ENCODE results near the gene NEGR1. TPM values are rescaled to one million over a fixed set of nuclear protein-coding genes. Genes with fewer than 3 reads are reported as not detected.

The NEGR1 gene
- total and polyA plus RNA-seq, 10 donors, result 0.07 to 1.3 (median 0.54) TPM

DNA sequence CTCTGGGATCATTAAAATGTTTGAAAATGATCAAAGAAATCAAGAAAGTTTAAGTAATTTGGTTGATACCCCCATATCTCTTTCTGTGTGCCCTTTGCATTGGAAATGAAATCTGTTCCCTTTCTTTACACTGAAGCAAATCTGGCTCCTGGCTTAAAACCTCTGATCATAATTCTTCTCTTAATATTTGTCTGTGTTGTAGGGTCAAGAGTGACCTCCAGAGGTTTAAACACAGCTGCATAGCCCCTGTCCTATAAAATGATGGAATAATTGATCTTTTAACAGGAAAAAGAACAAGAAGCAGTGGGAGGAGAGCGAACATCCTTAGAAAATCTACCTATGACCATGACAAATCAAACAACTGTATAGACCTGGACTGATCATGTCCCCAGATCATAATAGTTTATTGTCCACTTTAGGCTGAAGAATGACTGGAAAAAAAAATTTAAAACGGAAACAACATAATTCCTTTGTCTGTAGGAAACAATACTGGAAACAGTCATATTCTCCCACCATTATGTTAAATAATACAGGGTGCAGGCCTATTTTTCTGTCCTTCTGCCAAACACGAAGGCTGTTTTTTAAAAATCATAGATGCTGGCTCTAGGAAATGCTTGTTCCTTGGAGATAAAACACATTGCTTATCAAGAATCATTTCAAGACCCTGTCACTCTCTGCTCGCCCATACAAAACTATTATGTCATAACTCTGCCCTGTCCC, 184.3 kb downstream of the NEGR1 start:
- Histone ChIP-seq H3K27me3 (replicated peaks in 1 of 7) (no peaks in the 10 kb centered on the region), H3K36me3 (no peaks in the 10 kb centered on the region), H3K9me3 (no peaks in the 10 kb centered on the region), H3K4me1 (no peaks in the 10 kb centered on the region), H3K27ac (no peak overlapping the region), H3K4me3 (no peak overlapping the region)
- no peak for DNase-seq
- intact Hi-C loops (cut with DNase I; ENCODE audit: low total_unique reads), result no loop called here
- TF ChIP-seq POLR2AphosphoS5 (IDR thresholded peaks at IDR 0.05) (no peak), POLR2A (IDR thresholded peaks at IDR 0.05) (no peak)
- TF ChIP-seq, protein P1, sequence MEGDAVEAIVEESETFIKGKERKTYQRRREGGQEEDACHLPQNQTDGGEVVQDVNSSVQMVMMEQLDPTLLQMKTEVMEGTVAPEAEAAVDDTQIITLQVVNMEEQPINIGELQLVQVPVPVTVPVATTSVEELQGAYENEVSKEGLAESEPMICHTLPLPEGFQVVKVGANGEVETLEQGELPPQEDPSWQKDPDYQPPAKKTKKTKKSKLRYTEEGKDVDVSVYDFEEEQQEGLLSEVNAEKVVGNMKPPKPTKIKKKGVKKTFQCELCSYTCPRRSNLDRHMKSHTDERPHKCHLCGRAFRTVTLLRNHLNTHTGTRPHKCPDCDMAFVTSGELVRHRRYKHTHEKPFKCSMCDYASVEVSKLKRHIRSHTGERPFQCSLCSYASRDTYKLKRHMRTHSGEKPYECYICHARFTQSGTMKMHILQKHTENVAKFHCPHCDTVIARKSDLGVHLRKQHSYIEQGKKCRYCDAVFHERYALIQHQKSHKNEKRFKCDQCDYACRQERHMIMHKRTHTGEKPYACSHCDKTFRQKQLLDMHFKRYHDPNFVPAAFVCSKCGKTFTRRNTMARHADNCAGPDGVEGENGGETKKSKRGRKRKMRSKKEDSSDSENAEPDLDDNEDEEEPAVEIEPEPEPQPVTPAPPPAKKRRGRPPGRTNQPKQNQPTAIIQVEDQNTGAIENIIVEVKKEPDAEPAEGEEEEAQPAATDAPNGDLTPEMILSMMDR (IDR thresholded peaks at IDR 0.05 in 8 of 11, conservative IDR thresholded peaks at IDR 0.05 in 3 of 11), result no peak
- 80 to 89% (median 81%) methylated on average over 4 of the region's 4 CpGs for WGBS, 5 donors

DNA sequence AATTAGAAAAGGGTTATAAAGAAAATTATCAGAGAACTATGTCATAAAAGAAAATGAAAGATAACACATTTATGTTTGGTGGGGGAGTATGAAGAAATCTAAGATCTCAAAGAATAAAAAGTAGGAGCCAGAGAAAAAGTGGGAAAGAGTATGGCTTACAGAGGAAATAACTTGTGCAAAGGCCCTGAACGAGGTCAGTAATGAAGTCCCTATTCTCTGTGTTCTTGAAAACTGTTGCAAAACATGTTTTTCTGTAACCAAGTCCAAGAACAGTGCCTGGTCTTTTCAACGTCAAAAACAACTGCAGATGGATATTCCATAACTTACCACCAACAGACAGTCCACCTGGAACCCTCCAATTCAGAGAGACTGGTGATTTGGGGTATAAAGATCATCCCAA, 188.1 kb downstream of the NEGR1 start:
- TF ChIP-seq, protein P1 (IDR thresholded peaks at IDR 0.05 in 8 of 11, conservative IDR thresholded peaks at IDR 0.05 in 3 of 11), result no peak
- TF ChIP-seq POLR2A (IDR thresholded peaks at IDR 0.05) (no peak), POLR2AphosphoS5 (IDR thresholded peaks at IDR 0.05) (no peak)
- H3K9me3 ChIP-seq, result no peaks in the 10 kb centered on the region
- 54 to 81% (median 65%) methylated on average over 2 of the region's 2 CpGs for WGBS, 5 donors

DNA sequence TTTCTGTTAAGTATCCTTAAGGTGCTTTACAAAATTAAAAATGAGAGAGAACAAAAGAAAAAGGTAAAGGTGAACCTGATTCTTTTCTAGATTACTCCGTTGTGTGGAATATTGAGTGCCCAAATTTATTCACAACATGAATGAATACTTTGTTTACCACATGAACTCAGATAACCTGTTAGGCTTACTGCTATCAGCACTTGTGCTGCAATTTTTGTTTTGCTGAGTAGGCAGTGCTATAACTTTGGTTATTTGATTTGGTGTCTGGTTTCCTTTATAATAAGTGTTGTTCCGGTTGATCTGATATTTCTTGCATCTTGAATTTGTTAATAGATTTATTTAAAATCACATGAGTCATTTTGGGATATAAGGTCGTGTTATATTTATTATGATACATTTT, 195.9 kb downstream of the NEGR1 start:
- DNase-seq, result no peak
- H3K9me3 ChIP-seq, result no peaks in the 10 kb centered on the region
- no peak for TF ChIP-seq POLR2A (IDR thresholded peaks at IDR 0.05)
- no peak for TF ChIP-seq POLR2AphosphoS5 (IDR thresholded peaks at IDR 0.05)
- TF ChIP-seq, protein P1 (IDR thresholded peaks at IDR 0.05 in 8 of 11, conservative IDR thresholded peaks at IDR 0.05 in 3 of 11), result no peak
- 77 to 88% (median 83%) methylated on average over 3 of the region's 3 CpGs for WGBS, 5 donors
- H3K36me3 ChIP-seq, result no peaks in the 10 kb centered on the region
- H3K27me3 ChIP-seq (replicated peaks in 1 of 7), result no peaks in the 10 kb centered on the region
- H3K27ac ChIP-seq, result no peak overlapping the region
- H3K4me3 ChIP-seq, result no peak overlapping the region
- no peaks in the 10 kb centered on the region for H3K4me1 ChIP-seq
- intact Hi-C loops (cut with DNase I; ENCODE audit: low total_unique reads), result no loop called here

More for the DNA sequence above, 188.1 kb downstream of the NEGR1 start:
- no peak overlapping the region for H3K4me3 ChIP-seq
- no peaks in the 10 kb centered on the region for H3K4me1 ChIP-seq
- no peak for DNase-seq
- no peak overlapping the region for H3K27ac ChIP-seq
- H3K36me3 ChIP-seq, result no peaks in the 10 kb centered on the region
- intact Hi-C loops (cut with DNase I; ENCODE audit: low total_unique reads), result no loop called here
- H3K27me3 ChIP-seq (replicated peaks in 1 of 7), result no peaks in the 10 kb centered on the region

DNA sequence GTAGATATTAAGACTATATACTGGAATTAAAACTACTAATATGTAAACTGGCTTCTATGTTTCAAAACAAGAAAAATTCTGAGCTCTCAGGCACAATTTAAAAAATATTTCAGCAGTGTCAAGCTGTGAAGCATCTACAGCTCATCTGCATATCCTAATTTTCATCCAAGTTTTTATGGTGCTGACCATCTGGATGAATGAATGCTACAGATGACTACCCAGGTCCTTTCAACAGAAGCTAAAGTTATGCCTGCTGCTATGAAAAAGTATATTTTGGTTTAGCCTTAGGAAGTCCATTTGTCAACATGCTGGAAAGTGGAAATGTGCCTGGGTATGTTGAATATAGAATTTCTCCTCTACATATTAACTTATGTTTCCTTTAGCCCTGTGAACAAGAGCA, 206.9 kb downstream of the NEGR1 start:
- TF ChIP-seq POLR2AphosphoS5 (IDR thresholded peaks at IDR 0.05) (no peak), POLR2A (IDR thresholded peaks at IDR 0.05) (no peak)
- TF ChIP-seq, protein P1 (IDR thresholded peaks at IDR 0.05 in 8 of 11, conservative IDR thresholded peaks at IDR 0.05 in 3 of 11), result no peak
- H3K27ac ChIP-seq, result no peak overlapping the region
- intact Hi-C loops (cut with DNase I; ENCODE audit: low total_unique reads), result no loop called here
- H3K27me3 ChIP-seq (replicated peaks in 1 of 7), result no peaks in the 10 kb centered on the region
- no peak for DNase-seq
- H3K4me1 ChIP-seq, result no peaks in the 10 kb centered on the region
- no peak overlapping the region for H3K4me3 ChIP-seq
- no peaks in the 10 kb centered on the region for H3K36me3 ChIP-seq
- H3K9me3 ChIP-seq, result no peaks in the 10 kb centered on the region
